Esophagus squamous epithelium (tissue), 5 donors: ENCODE measurements around the gene TEX35. TPM values are rescaled to one million over a fixed set of nuclear protein-coding genes. Genes with fewer than 3 reads are reported as not detected.

Experiments used
- DNase-seq: peaks from one replicate; lab custom pipeline; 2025; lab: John Stamatoyannopoulos, UW
- H3K27ac ChIP-seq, 4 donors: fragments of 200-600 bp; sonication (generic); one replicate each; pipeline ENCODE4 v1.5.1; 2016 to 2019; ENCODE audit warnings: mild to moderate bottlenecking in 1 of 4
- H3K27me3 ChIP-seq, 4 donors: fragments of 200-600 bp; sonication (generic); 1 replicate in 3 of 4; 2 replicates in 1 of 4; pipeline versions ENCODE4 v1.5.1 to v1.6.0; 2017 to 2021; ENCODE audit warnings: antibody characterized with exemption in 1 of 4
- H3K36me3 ChIP-seq, 3 donors: fragments of 200-600 bp; sonication (generic); one replicate each; pipeline ENCODE4 v1.5.1; 2016 to 2019
- H3K4me1 ChIP-seq, 3 donors: fragments of 200-600 bp; sonication (generic); one replicate each; pipeline ENCODE4 v1.5.1; 2017 to 2019
- H3K4me3 ChIP-seq, 4 donors: fragments of 200-600 bp; sonication (generic); 1 replicate in 3 of 4; 2 replicates in 1 of 4; pipeline ENCODE4 v1.5.1; 2016 to 2019; ENCODE audit warnings: mild to moderate bottlenecking in 2 of 4, moderate library complexity in 1 of 4
- H3K9me3 ChIP-seq, 3 donors: fragments of 200-600 bp; sonication (generic); one replicate each; pipeline ENCODE4 v1.5.1; 2016 to 2019
- POLR2A ChIP-seq, 4 donors: fragments of 450-650 bp; IDR thresholded peaks; one replicate each; pipeline ENCODE4 v1.6.1; 2017; ENCODE audit warnings: antibody characterized with exemption in 4 of 4, mild to moderate bottlenecking in 4 of 4, moderate library complexity in 3 of 4
- WGBS, 2 donors: methylation state at CpG; one replicate each; pipeline ENCODE4 v1.1.5; 2018; 5-methylcytosine and 5-hydroxymethylcytosine counted together
- intact Hi-C: fragments of 100-400 bp; cut with DNase I; formaldehyde crosslinking; loops from one replicate; pipeline ENCODE4 v1.15.0; 2022
- total RNA-seq, 4 donors: library from RNA; depleted of rRNA; stranded (reverse); fragments of >200 nt; gene quantifications; one replicate each; pipeline ENCODE4 v1.1.0, GENCODE V29; 2016
- TF ChIP-seq, protein P1 (sequence below), 6 experiments: fragments of 450-650 bp in 4 of 6; fragments of 200-600 bp in 2 of 6; sonication (generic) in 2 of 6; IDR thresholded peaks; one replicate each; pipeline ENCODE4 v1.5.1; 2016 to 2019; ENCODE audit warnings: antibody characterized with exemption in 6 of 6, mild to moderate bottlenecking in 4 of 6, moderate library complexity in 4 of 6
- donor health status: DM: yes; HTN: yes; CAD: no.

The TEX35 gene
- total RNA-seq, 4 donors from 2014 or later: not detected

DNA sequence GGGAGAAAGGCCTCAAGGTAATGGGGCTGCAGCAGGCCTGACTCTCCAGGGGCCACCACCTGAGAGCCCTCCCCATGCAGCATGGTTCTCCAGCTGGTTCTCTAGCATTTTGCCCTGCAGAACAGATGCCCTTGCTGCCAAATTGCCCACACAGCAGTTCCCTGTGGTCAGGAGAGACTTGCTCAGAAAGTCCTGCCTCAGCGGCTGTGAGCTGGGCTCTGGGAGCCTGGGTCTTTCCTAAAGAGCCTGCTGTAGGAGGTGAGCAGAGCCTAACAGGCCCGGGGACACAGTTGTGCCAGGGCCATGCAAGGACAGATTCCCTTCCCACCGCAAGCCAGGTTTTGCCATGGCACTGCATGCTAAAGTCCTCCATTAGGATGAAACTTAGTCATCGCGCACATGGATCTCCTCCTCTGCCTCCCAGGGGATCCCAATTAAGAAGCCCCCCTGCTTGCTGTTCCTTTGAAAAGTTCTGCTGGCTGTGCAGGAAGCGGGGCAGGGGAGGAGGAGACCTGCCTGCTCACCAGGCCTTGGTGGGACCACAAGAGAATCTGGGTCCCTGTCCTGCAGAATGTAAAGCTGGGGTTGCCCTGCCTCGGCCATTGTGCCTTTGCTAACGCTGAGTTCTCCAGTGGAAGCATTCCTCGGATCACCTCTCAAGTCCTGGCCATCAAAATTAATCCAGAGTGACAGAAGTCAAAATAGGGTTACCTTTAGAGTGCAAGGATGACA, 21.4 kb downstream of the TEX35 start:
- TF ChIP-seq, protein P1, sequence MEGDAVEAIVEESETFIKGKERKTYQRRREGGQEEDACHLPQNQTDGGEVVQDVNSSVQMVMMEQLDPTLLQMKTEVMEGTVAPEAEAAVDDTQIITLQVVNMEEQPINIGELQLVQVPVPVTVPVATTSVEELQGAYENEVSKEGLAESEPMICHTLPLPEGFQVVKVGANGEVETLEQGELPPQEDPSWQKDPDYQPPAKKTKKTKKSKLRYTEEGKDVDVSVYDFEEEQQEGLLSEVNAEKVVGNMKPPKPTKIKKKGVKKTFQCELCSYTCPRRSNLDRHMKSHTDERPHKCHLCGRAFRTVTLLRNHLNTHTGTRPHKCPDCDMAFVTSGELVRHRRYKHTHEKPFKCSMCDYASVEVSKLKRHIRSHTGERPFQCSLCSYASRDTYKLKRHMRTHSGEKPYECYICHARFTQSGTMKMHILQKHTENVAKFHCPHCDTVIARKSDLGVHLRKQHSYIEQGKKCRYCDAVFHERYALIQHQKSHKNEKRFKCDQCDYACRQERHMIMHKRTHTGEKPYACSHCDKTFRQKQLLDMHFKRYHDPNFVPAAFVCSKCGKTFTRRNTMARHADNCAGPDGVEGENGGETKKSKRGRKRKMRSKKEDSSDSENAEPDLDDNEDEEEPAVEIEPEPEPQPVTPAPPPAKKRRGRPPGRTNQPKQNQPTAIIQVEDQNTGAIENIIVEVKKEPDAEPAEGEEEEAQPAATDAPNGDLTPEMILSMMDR (IDR thresholded peaks at IDR 0.05): no peak
- TF ChIP-seq POLR2A (IDR thresholded peaks at IDR 0.05): no peak
- no peaks in the 10 kb centered on the region for H3K27me3 ChIP-seq
- no peaks in the 10 kb centered on the region for H3K36me3 ChIP-seq
- WGBS, 2 donors: 80 to 86% methylated on average over 2 to 4 of the region's 9 CpGs
- intact Hi-C loops: loop anchor here (5.0 kb wide), 1 partner anchor 468 kb away; no protein-coding TSS in a partner anchor
- DNase-seq: no peak
- no peaks in the 10 kb centered on the region for H3K9me3 ChIP-seq
- no peak overlapping the region for H3K4me3 ChIP-seq
- H3K4me1 ChIP-seq: peaks cover 25 to 52% (median 28%) of the 10 kb centered on the region in 3 donors
- H3K27ac ChIP-seq: no peak overlapping the region

DNA sequence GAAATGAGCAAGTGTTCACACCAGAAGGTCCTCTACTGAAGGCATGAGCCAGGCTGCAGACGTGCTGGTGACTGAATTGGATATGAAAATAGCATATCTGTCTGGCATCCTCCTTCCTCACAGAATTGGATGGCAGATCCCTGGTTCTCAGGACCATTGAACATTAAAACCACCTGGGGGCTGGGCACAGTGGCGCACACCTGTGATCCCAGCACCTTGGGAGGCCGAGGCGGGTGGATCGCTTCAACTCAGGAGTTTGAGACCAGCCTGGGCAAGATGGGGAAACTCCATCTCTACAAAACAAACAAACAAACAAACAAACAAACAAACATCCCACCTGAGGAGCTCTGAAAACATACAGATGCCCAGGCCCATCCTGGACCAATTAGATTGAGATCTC, 23.4 kb downstream of the TEX35 start:
- no peak for DNase-seq
- 88 to 89% methylated on average over 1 to 5 of the region's 5 CpGs for WGBS, 2 donors

DNA sequence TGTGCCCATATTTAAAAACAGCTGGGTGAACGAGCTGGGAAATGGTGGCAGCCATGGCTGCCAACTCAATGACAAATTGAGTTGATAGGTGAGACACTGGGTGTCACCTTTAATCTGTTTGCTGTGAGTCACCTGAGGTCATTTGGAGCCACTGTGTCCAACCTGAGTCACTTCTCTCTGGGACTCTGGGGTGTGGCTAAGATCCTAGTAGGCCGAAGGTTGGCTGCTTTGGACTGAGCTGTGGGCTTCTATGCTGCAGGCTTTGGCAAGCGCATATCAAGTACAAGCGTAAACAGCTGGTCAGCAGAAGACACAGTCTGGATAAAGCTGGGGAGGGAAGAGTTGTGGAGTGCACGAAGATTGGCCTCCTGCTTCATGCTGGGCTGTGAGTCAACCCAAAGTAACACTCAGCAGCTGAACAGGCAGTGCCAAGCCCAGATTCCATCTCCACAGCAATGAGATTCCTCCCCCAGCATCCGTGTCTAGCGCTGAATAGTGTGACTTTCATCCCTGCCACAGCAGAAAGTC, 24.0 kb downstream of the TEX35 start:
- WGBS, 2 donors: 43 to 46% methylated on average over 3 to 4 of the region's 7 CpGs
- intact Hi-C loops: no loop called here
- H3K27ac ChIP-seq: peak overlapping the region; percentile 67 to 87 (median 77)

More for the DNA sequence above, 23.4 kb downstream of the TEX35 start:
- H3K9me3 ChIP-seq: no peaks in the 10 kb centered on the region
- H3K27ac ChIP-seq: peak overlapping the region; percentile 28 to 87 (median 77)
- no peak overlapping the region for H3K4me3 ChIP-seq
- H3K27me3 ChIP-seq: no peaks in the 10 kb centered on the region
- TF ChIP-seq, protein P1 (IDR thresholded peaks at IDR 0.05): no peak
- no peak for TF ChIP-seq POLR2A (IDR thresholded peaks at IDR 0.05)
- intact Hi-C loops: no loop called here
- H3K36me3 ChIP-seq: no peaks in the 10 kb centered on the region
- H3K4me1 ChIP-seq: peaks cover 25 to 63% (median 28%) of the 10 kb centered on the region in 3 donors

DNA sequence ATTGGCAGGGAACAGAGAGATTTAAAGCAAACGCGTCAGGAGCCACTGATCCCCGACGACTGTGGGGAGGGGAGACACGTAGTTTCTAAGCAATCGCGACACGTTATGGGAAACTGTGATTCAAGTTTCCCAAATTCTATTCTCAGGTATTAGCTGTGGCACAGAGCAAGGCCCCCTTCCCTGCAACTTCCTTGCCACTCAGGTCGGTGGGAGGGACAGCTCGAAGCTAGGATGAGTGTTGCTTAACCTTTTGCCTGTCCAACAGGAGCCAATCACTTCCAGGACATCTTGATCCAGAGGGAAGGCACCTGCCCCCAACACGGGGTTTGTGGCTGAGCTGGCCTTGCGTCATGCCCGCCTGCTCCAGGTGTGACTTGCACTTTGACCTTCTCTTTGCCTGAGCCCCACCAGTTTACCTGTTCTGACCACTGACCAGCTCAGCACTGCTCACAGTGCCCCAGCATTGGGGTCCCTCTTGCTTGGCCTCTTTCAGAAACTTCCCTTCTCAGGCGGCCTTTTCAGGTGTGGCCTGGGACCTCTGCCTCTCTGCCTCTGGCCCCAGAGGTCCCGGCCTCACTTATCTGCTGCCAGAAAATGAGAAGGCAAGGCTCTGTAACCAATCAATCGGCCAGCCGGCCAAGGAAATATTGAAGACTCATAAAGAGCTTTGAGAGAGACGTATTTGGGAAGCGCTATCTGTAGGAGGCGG, 24.6 kb downstream of the TEX35 start:
- WGBS, 2 donors: 70 to 78% methylated on average over 13 to 16 of the region's 20 CpGs
- Histone ChIP-seq H3K9me3 (no peaks in the 10 kb centered on the region), H3K27me3 (no peaks in the 10 kb centered on the region), H3K4me3 (no peak overlapping the region), H3K4me1 (peaks cover 28 to 64% (median 31%) of the 10 kb centered on the region in 3 donors), H3K36me3 (no peaks in the 10 kb centered on the region), H3K27ac (peak overlapping the region; percentile 67 to 87 (median 77))
- TF ChIP-seq, protein P1 (IDR thresholded peaks at IDR 0.05): no peak
- TF ChIP-seq POLR2A (IDR thresholded peaks at IDR 0.05): no peak
- intact Hi-C loops: no loop called here
- DNase-seq: no peak

More for the DNA sequence above, 24.0 kb downstream of the TEX35 start:
- Histone ChIP-seq H3K36me3 (no peaks in the 10 kb centered on the region), H3K4me1 (peaks cover 30 to 66% (median 30%) of the 10 kb centered on the region in 3 donors), H3K9me3 (no peaks in the 10 kb centered on the region), H3K4me3 (no peak overlapping the region), H3K27me3 (no peaks in the 10 kb centered on the region)
- DNase-seq: no peak
- TF ChIP-seq POLR2A (IDR thresholded peaks at IDR 0.05): no peak
- TF ChIP-seq, protein P1 (IDR thresholded peaks at IDR 0.05): no peak
